ENCODE measurements around the gene WDR5. TPM values are rescaled to one million over a fixed set of nuclear protein-coding genes. Genes with fewer than 3 reads are reported as not detected.

WDR5 gene
- total RNA-seq, 1 experiment from 2014 or later = 29.1 TPM

- H3K9me3 ChIP-seq (ENCODE audit: low read length) = no peaks in the 10 kb centered on the region
- no peak for DNase-seq
- H3K79me2 ChIP-seq (ENCODE audit: low read length) = no peaks in the 10 kb centered on the region
- no peak overlapping the region for H3K9ac ChIP-seq (ENCODE audit: low read length)
- H3K4me3 ChIP-seq (ENCODE audit: low read length) = no peak overlapping the region
- BruUV-seq (replicated peaks) = no TSS peak
- no peak overlapping the region for H3K27ac ChIP-seq (ENCODE audit: low read length)
- H4K20me1 ChIP-seq (ENCODE audit: low read length) = no peaks in the 10 kb centered on the region
- H3K4me2 ChIP-seq (ENCODE audit: low read length) = no peak overlapping the region
- ChIA-PET POLR2A (ENCODE audit: unreplicated experiment) (no interaction called here), CTCF (no interaction called here)
- no peaks in the 10 kb centered on the region for H3K9me2 ChIP-seq (replicated peaks; ENCODE audit: low read length)
- peaks cover 6% of the 10 kb centered on the region for H3K27me3 ChIP-seq (ENCODE audit: low read length)
- intact Hi-C loops (cut with micrococcal nuclease) = no loop called here
- H2AFZ ChIP-seq (ENCODE audit: low read length) = no peak overlapping the region
- H3K4me1 ChIP-seq (ENCODE audit: insufficient read depth, low read length) = no peaks in the 10 kb centered on the region; the same call in 1 of the 2 replicates
- no peak for ATAC-seq
- H3K36me3 ChIP-seq (ENCODE audit: low read depth, low read length) = no peaks in the 10 kb centered on the region
- TF ChIP-seq EZH2 (IDR thresholded peaks at IDR 0.05; ENCODE audit: low read length, unreplicated experiment) = no peak
- no peak for TF ChIP-seq EZH2phosphoT487 (IDR thresholded peaks at IDR 0.05; ENCODE audit: borderline replicate concordance, low read length)
- TF ChIP-seq CTCF (conservative IDR thresholded peaks at IDR 0.05; ENCODE audit: low read depth, low read length) = no peak
- H3F3A ChIP-seq (ENCODE audit: low read length, unreplicated experiment) = no peaks in the 10 kb centered on the region
These were observed 41.9 kb downstream of the WDR5 start for GRCh38 chr9:134177624-134178393.

DNA sequence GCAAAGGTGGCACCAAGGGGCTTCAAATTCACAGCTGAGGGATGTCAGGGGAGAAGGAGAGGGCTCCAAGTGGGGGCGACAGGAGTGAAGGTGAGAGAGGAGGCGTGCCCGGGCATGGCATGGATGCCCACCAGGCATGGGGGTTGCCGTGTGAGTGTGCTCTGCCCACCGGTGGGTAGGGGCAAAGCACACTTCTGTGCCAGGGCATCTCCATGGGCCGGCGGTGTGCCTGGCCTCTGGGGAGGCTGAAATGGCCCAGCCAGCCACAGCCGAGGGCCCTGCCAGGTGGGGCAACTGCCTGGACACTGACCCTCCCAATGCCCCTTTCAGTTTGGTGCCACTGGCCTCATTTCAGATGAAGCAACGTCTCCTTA, 42.5 kb downstream of the WDR5 start:
- H4K20me1 ChIP-seq (ENCODE audit: low read length) = no peaks in the 10 kb centered on the region

More for the DNA sequence above, 42.5 kb downstream of the WDR5 start:
- H3K9me2 ChIP-seq (replicated peaks; ENCODE audit: low read length) = no peaks in the 10 kb centered on the region
- H3K4me1 ChIP-seq (ENCODE audit: insufficient read depth, low read length) = no peaks in the 10 kb centered on the region; the same call in 1 of the 2 replicates
- H3F3A ChIP-seq (ENCODE audit: low read length, unreplicated experiment) = no peaks in the 10 kb centered on the region
- BruUV-seq (replicated peaks) = no TSS peak
- ChIA-PET CTCF (no interaction called here), POLR2A (ENCODE audit: unreplicated experiment) (no interaction called here)
- H3K27me3 ChIP-seq (ENCODE audit: low read length) = peaks cover 6% of the 10 kb centered on the region
- ATAC-seq (no peak), DNase-seq (no peak)
- TF ChIP-seq CTCF (conservative IDR thresholded peaks at IDR 0.05; ENCODE audit: low read depth, low read length) (no peak), EZH2phosphoT487 (IDR thresholded peaks at IDR 0.05; ENCODE audit: borderline replicate concordance, low read length) (no peak), EZH2 (IDR thresholded peaks at IDR 0.05; ENCODE audit: low read length, unreplicated experiment) (no peak)
- H3K9me3 ChIP-seq (ENCODE audit: low read length) = no peaks in the 10 kb centered on the region
- no peak overlapping the region for H3K27ac ChIP-seq (ENCODE audit: low read length)
- H3K9ac ChIP-seq (ENCODE audit: low read length) = no peak overlapping the region
- no peak overlapping the region for H3K4me3 ChIP-seq (ENCODE audit: low read length)
- H3K79me2 ChIP-seq (ENCODE audit: low read length) = no peaks in the 10 kb centered on the region
- H3K36me3 ChIP-seq (ENCODE audit: low read depth, low read length) = no peaks in the 10 kb centered on the region
- intact Hi-C loops (cut with micrococcal nuclease) = no loop called here
- no peak overlapping the region for H3K4me2 ChIP-seq (ENCODE audit: low read length)
- no peak overlapping the region for H2AFZ ChIP-seq (ENCODE audit: low read length)
